Measurements from ENCODE around the gene PAQR8.

- TF ChIP-seq CTCF (conservative IDR thresholded peaks at IDR 0.05; ENCODE audit: low read depth, low read length) = peak; percentile 38; the same call in 1 of the 2 replicates
- no peak for TF ChIP-seq EZH2phosphoT487 (IDR thresholded peaks at IDR 0.05; ENCODE audit: borderline replicate concordance, low read length)
- TF ChIP-seq EZH2 (IDR thresholded peaks at IDR 0.05; ENCODE audit: low read length, unreplicated experiment) = no peak
Measured at GRCh38 chr6:52389626-52390360, 27.8 kb downstream of the PAQR8 start.

Measured in PC-3 (cell line).